Liver (tissue), 9 donors: ENCODE data around the gene IMPDH2. TPM values are rescaled to one million over a fixed set of nuclear protein-coding genes. Genes with fewer than 3 reads are reported as not detected.

Experiments
- DNase-seq: peaks from one replicate; pipeline ENCODE4 v3.0.0-alpha.2; 2017; ENCODE audit warnings: low spot score
- H3K27ac ChIP-seq, 2 donors: one replicate each; pipeline ENCODE4 v1.7.0; 2013; ENCODE audit warnings: inconsistent platforms in 2 of 2, low read length in 2 of 2, control low read depth in 1 of 2, low read depth in 1 of 2, mild to moderate bottlenecking in 1 of 2
- H3K27me3 ChIP-seq, 4 donors: one replicate each; pipeline versions ENCODE4 v1.6.1 to v1.7.0; 2013; ENCODE audit warnings: low read length in 3 of 4, inconsistent platforms in 1 of 4, mild to moderate bottlenecking in 1 of 4, moderate library complexity in 1 of 4; ENCODE audit not compliant: control insufficient read depth in 4 of 4, insufficient read depth in 4 of 4
- H3K36me3 ChIP-seq, 4 donors: one replicate each; pipeline versions ENCODE4 v1.6.1 to v1.7.0; 2013; ENCODE audit warnings: low read length in 3 of 4, mild to moderate bottlenecking in 3 of 4, low read depth in 1 of 4, moderate library complexity in 1 of 4; ENCODE audit not compliant: control insufficient read depth in 4 of 4, insufficient read depth in 3 of 4
- H3K4me1 ChIP-seq, 4 donors: one replicate each; pipeline versions ENCODE4 v1.6.1 to v1.7.0; 2013; ENCODE audit warnings: low read length in 3 of 4, mild to moderate bottlenecking in 3 of 4, moderate library complexity in 1 of 4; ENCODE audit not compliant: control insufficient read depth in 4 of 4, insufficient read depth in 4 of 4
- H3K4me3 ChIP-seq, 3 donors: one replicate each; pipeline versions ENCODE4 v1.6.1 to v1.7.0; 2013; ENCODE audit warnings: low read length in 3 of 3, control low read depth in 1 of 3, low read depth in 1 of 3, mild to moderate bottlenecking in 1 of 3
- H3K9ac ChIP-seq, 2 donors: one replicate each; pipeline ENCODE4 v1.7.0; 2013; ENCODE audit warnings: low read length in 2 of 2, mild to moderate bottlenecking in 2 of 2, moderate library complexity in 2 of 2, control low read depth in 1 of 2, low read depth in 1 of 2
- H3K9me3 ChIP-seq, 4 donors: one replicate each; pipeline versions ENCODE4 v1.6.1 to v1.7.0; 2013; ENCODE audit warnings: low read length in 3 of 4; ENCODE audit not compliant: control insufficient read depth in 4 of 4
- FOXA1 ChIP-seq: IDR thresholded peaks from 2 replicates; pipeline ENCODE4 v1.6.1; 2016; ENCODE audit warnings: antibody characterized with exemption
- FOXA2 ChIP-seq: IDR thresholded peaks from 2 replicates; pipeline ENCODE4 v1.6.1; 2016; ENCODE audit warnings: antibody characterized with exemption
- GABPA ChIP-seq, 2 donors: IDR thresholded peaks in 1 of 2; conservative IDR thresholded peaks in 1 of 2; 2 replicates each; pipeline ENCODE4 v1.6.1; 2016; ENCODE audit warnings: antibody characterized with exemption in 2 of 2, mild to moderate bottlenecking in 1 of 2, moderate library complexity in 1 of 2
- HNF4G ChIP-seq: IDR thresholded peaks from 2 replicates; pipeline ENCODE4 v1.6.1; 2016; ENCODE audit warnings: antibody characterized with exemption
- RAD21 ChIP-seq, 2 donors: IDR thresholded peaks; 2 replicates each; pipeline ENCODE4 v1.6.1; 2016; ENCODE audit warnings: antibody characterized with exemption in 2 of 2, mild to moderate bottlenecking in 2 of 2
- TAF1 ChIP-seq: conservative IDR thresholded peaks from 2 replicates; pipeline ENCODE4 v1.6.1; 2016; ENCODE audit warnings: antibody characterized with exemption, mild to moderate bottlenecking
- WGBS: extraction: QIAGEN DNeasy Blood & Tissue Kit; methylation state at CpG from one replicate; pipeline ENCODE4 v1.1.7; 2013; 5-methylcytosine and 5-hydroxymethylcytosine counted together
- polyA plus RNA-seq, 2 donors: library from polyadenylated mRNA; stranded (reverse) in 1 of 2; unstranded in 1 of 2; fragments of 200-250 nt in 1 of 2; fragments of >200 nt in 1 of 2; fragmentation: Nextera tagmentation in 1 of 2; extraction: Ambion mirVana in 1 of 2; gene quantifications; one replicate each; pipeline versions ENCODE4 v1.2.1 to v1.2.3, GENCODE V29; 2013 to 2015
- total RNA-seq, 2 donors: library from RNA; depleted of rRNA; stranded (reverse); fragments of >200 nt; gene quantifications; one replicate each; pipeline ENCODE4 v1.2.3, GENCODE V29; 2014
- TF ChIP-seq, protein P1 (sequence below): IDR thresholded peaks from 2 replicates; pipeline ENCODE4 v1.6.1; 2016; ENCODE audit warnings: antibody characterized with exemption
- TF ChIP-seq, protein P2 (sequence below): fragments of 150-350 bp; IDR thresholded peaks from 2 replicates; pipeline ENCODE4 v1.5.1; 2017; ENCODE audit warnings: improper control_type of control experiment, low read depth, low read length; ENCODE audit not compliant: missing input control
- TF ChIP-seq, protein P3 (sequence below): IDR thresholded peaks from 2 replicates; pipeline ENCODE4 v1.6.1; 2016; ENCODE audit warnings: antibody characterized with exemption, mild to moderate bottlenecking
- TF ChIP-seq, protein P4 (sequence below): IDR thresholded peaks from 2 replicates; pipeline ENCODE4 v1.6.1; 2016; ENCODE audit warnings: antibody characterized with exemption
- TF ChIP-seq, protein P5 (sequence below): IDR thresholded peaks from 2 replicates; pipeline ENCODE4 v1.6.1; 2016; ENCODE audit warnings: antibody characterized with exemption
- donor health status: healthy.
- donor health status: healthy.
- donor health status: healthy.
- donor health status: healthy.
- donor health status: healthy.

The IMPDH2 gene
- total and polyA plus RNA-seq, 4 donors = 20.9 to 182 (median 39.7) TPM

DNA sequence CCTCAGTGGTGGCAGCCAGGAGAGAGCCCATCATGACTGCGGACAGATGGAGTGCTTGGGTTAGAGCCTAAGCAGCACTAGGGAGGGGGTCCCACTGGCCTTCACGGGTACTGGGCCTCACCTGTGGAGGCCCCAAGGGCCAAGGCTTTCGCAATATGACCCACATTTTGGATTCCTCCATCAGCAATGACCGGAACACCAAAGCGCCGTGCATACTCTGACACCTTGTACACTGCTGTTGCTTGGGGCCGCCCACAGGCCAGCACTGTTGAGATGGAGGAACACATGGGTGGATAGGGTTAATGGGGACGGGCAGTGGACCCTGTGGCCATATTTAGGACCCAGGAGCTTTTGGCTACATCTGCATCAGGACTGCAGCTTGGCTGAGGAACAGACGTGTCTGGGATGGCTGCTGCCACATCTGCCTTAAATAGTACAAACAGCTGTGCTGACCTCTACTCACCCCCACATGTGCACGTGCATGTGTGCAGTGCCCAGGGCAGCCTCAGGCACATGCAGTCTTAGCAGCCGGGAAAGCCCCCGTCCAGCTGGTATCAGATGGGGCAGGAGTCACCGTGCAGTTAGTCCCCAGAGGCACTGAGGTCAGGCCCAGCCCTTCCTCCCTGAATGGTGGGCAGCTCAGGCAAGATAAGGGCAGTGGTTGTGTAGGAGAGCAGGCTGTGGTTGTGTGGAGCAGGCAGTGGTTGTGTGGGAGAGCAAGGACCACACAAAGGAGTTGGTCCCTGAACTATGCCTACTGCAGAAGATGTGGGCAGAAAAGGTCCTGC, 4.0 kb downstream of the IMPDH2 start:
- DNase-seq = no peak
- Histone ChIP-seq H3K4me3 (no peak overlapping the region), H3K4me1 (peaks cover 9 to 38% (median 29%) of the 10 kb centered on the region in 4 donors), H3K27me3 (no peaks in the 10 kb centered on the region), H3K9ac (no peak overlapping the region), H3K9me3 (no peaks in the 10 kb centered on the region), H3K36me3 (peaks cover 0 to 32% (median 21%) of the 10 kb centered on the region in 4 donors), H3K27ac (no peak overlapping the region)
- TF ChIP-seq HNF4G (no peak), GABPA (IDR thresholded peaks at IDR 0.05 in 1 of 2, conservative IDR thresholded peaks at IDR 0.05 in 1 of 2) (no peak), FOXA2 (no peak), TAF1 (no peak), RAD21 (IDR thresholded peaks at IDR 0.05) (no peak)
- TF ChIP-seq, protein P1, sequence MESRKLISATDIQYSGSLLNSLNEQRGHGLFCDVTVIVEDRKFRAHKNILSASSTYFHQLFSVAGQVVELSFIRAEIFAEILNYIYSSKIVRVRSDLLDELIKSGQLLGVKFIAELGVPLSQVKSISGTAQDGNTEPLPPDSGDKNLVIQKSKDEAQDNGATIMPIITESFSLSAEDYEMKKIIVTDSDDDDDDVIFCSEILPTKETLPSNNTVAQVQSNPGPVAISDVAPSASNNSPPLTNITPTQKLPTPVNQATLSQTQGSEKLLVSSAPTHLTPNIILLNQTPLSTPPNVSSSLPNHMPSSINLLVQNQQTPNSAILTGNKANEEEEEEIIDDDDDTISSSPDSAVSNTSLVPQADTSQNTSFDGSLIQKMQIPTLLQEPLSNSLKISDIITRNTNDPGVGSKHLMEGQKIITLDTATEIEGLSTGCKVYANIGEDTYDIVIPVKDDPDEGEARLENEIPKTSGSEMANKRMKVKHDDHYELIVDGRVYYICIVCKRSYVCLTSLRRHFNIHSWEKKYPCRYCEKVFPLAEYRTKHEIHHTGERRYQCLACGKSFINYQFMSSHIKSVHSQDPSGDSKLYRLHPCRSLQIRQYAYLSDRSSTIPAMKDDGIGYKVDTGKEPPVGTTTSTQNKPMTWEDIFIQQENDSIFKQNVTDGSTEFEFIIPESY = no peak
- TF ChIP-seq, protein P2, sequence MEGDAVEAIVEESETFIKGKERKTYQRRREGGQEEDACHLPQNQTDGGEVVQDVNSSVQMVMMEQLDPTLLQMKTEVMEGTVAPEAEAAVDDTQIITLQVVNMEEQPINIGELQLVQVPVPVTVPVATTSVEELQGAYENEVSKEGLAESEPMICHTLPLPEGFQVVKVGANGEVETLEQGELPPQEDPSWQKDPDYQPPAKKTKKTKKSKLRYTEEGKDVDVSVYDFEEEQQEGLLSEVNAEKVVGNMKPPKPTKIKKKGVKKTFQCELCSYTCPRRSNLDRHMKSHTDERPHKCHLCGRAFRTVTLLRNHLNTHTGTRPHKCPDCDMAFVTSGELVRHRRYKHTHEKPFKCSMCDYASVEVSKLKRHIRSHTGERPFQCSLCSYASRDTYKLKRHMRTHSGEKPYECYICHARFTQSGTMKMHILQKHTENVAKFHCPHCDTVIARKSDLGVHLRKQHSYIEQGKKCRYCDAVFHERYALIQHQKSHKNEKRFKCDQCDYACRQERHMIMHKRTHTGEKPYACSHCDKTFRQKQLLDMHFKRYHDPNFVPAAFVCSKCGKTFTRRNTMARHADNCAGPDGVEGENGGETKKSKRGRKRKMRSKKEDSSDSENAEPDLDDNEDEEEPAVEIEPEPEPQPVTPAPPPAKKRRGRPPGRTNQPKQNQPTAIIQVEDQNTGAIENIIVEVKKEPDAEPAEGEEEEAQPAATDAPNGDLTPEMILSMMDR = no peak
- TF ChIP-seq, protein P3, sequence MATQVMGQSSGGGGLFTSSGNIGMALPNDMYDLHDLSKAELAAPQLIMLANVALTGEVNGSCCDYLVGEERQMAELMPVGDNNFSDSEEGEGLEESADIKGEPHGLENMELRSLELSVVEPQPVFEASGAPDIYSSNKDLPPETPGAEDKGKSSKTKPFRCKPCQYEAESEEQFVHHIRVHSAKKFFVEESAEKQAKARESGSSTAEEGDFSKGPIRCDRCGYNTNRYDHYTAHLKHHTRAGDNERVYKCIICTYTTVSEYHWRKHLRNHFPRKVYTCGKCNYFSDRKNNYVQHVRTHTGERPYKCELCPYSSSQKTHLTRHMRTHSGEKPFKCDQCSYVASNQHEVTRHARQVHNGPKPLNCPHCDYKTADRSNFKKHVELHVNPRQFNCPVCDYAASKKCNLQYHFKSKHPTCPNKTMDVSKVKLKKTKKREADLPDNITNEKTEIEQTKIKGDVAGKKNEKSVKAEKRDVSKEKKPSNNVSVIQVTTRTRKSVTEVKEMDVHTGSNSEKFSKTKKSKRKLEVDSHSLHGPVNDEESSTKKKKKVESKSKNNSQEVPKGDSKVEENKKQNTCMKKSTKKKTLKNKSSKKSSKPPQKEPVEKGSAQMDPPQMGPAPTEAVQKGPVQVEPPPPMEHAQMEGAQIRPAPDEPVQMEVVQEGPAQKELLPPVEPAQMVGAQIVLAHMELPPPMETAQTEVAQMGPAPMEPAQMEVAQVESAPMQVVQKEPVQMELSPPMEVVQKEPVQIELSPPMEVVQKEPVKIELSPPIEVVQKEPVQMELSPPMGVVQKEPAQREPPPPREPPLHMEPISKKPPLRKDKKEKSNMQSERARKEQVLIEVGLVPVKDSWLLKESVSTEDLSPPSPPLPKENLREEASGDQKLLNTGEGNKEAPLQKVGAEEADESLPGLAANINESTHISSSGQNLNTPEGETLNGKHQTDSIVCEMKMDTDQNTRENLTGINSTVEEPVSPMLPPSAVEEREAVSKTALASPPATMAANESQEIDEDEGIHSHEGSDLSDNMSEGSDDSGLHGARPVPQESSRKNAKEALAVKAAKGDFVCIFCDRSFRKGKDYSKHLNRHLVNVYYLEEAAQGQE = no peak
- TF ChIP-seq, protein P4, sequence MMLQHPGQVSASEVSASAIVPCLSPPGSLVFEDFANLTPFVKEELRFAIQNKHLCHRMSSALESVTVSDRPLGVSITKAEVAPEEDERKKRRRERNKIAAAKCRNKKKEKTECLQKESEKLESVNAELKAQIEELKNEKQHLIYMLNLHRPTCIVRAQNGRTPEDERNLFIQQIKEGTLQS = no peak
- TF ChIP-seq, protein P5, sequence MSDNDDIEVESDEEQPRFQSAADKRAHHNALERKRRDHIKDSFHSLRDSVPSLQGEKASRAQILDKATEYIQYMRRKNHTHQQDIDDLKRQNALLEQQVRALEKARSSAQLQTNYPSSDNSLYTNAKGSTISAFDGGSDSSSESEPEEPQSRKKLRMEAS = no peak
- 84% methylated on average over 13 of the region's 13 CpGs for WGBS

DNA sequence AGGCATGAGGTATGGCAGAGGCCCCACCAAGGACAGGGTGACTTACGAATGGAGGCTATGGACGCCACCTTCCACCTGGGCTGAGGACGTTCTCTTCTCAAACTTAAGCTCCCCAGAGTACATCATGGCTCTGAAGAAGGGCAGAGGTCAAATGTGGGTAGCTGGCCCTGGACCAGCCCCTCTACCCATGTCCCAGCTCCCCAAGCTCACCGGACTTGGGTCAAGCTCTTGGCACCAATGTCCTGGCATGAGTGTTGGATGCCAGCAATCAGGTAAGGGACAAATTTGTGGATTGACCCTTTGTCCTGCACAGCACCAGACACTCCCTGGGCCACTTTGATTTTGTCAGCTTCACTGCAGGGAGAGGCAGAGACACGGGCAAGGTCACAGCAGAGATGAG, 4.7 kb downstream of the IMPDH2 start:
- no peak overlapping the region for H3K27ac ChIP-seq
- H3K9me3 ChIP-seq = no peaks in the 10 kb centered on the region
- no peaks in the 10 kb centered on the region for H3K27me3 ChIP-seq
- WGBS = 72% methylated on average over 5 of the region's 5 CpGs
- H3K4me1 ChIP-seq = peaks cover 11 to 45% (median 37%) of the 10 kb centered on the region in 4 donors
- H3K36me3 ChIP-seq = peaks cover 0 to 32% (median 21%) of the 10 kb centered on the region in 4 donors
- H3K9ac ChIP-seq = no peak overlapping the region
- no peak for DNase-seq
- TF ChIP-seq FOXA1 = no peak
- H3K4me3 ChIP-seq = no peak overlapping the region
